ENCODE results near the gene MICOS13.

Gene MICOS13

GRCh38 chr19:5642204-5642603 is 38.1 kb downstream of the MICOS13 start:
- Mint-ChIP-seq H3K4me3 (no peak overlapping the region), H3K9me3 (ENCODE audit: low read depth) (no peaks in the 10 kb centered on the region), H3K27ac (peak overlapping the region; percentile 64), H3K4me1 (ENCODE audit: low read depth) (peaks cover 46% of the 10 kb centered on the region), H3K36me3 (peaks cover 6% of the 10 kb centered on the region), H3K27me3 (no peaks in the 10 kb centered on the region)

GRCh38 chr19:5641171-5641570 is 39.1 kb downstream of the MICOS13 start:
- no peaks in the 10 kb centered on the region for H3K9me3 Mint-ChIP-seq (ENCODE audit: low read depth)
- peaks cover 40% of the 10 kb centered on the region for H3K4me1 Mint-ChIP-seq (ENCODE audit: low read depth)
- no peak overlapping the region for H3K4me3 Mint-ChIP-seq
- H3K27ac Mint-ChIP-seq = peak overlapping the region; percentile 35
- no peaks in the 10 kb centered on the region for H3K27me3 Mint-ChIP-seq
- H3K36me3 Mint-ChIP-seq = no peaks in the 10 kb centered on the region

DNA sequence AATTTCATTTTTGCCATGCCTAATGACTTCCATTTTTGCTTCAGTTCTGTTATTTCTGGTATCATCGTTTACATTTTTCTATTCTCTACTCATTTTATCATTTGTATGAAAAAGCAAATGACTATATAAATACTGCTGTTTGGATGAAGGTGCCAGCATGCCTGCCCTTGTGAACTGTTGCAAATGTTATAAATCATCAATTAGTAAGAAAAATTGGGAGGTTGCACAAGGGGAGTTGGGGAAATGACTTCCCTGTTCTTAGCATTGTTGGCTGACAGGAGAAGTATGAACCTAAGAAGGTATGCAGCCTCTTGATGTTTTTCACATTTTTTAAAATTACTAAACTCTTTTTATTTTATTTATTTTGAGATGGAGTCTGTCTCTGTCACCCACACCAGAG is 42.3 kb downstream of the MICOS13 start:
- Mint-ChIP-seq H3K36me3 (no peaks in the 10 kb centered on the region), H3K27me3 (no peaks in the 10 kb centered on the region), H3K4me3 (no peak overlapping the region), H3K9me3 (ENCODE audit: low read depth) (no peaks in the 10 kb centered on the region), H3K27ac (no peak overlapping the region), H3K4me1 (ENCODE audit: low read depth) (peaks cover 44% of the 10 kb centered on the region)

GRCh38 chr19:5635427-5635826 is 44.9 kb downstream of the MICOS13 start:
- Mint-ChIP-seq H3K4me3 (no peak overlapping the region), H3K4me1 (ENCODE audit: low read depth) (peaks cover 55% of the 10 kb centered on the region), H3K27me3 (no peaks in the 10 kb centered on the region), H3K36me3 (peaks cover 2% of the 10 kb centered on the region), H3K27ac (peak overlapping the region; percentile 54), H3K9me3 (ENCODE audit: low read depth) (no peaks in the 10 kb centered on the region)

DNA sequence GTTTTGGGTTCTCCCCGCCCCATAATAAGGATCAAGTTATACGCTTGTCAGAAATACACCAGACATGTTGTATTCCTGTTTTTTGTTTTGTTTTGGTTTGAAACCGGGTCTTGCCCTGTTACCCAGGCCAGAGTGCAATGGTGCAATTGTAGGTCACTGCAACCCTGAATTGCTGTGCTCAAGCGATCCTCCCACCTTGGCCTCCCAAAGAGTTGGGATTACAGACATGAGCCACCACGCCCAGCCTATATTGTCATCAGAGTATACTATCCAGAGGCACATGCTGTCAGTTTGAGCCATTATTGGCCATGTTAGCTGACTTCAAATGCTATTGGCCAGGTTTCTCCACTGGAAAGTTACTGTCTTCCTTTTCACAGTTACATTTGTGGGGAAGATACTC is 47.7 kb downstream of the MICOS13 start:
- Mint-ChIP-seq H3K4me3 (peak overlapping the region; percentile 30), H3K4me1 (ENCODE audit: low read depth) (peaks cover 73% of the 10 kb centered on the region), H3K9me3 (ENCODE audit: low read depth) (no peaks in the 10 kb centered on the region), H3K27me3 (no peaks in the 10 kb centered on the region), H3K36me3 (peaks cover 6% of the 10 kb centered on the region), H3K27ac (peak overlapping the region; percentile 7)

DNA sequence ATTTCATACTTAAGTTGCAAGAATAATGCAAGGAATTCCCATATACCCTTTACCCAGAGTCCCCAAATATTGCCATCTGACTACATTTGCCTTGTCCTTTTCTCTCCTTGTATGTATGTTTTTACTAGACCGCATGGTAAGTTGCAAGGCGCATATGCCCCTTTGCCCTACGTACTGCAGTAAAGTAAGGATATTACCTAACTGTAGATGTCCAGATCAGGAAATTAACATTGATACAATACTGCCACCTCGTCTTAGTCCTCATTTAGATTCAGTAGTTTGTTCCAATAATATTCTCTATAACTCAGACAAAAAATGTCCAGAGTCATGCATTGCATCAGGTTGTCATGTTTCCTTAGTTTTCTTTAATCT is 48.1 kb downstream of the MICOS13 start:
- Mint-ChIP-seq H3K27me3 (no peaks in the 10 kb centered on the region), H3K27ac (peak overlapping the region; percentile 41), H3K4me1 (ENCODE audit: low read depth) (peaks cover 74% of the 10 kb centered on the region), H3K4me3 (peak overlapping the region; percentile 30), H3K36me3 (peaks cover 8% of the 10 kb centered on the region), H3K9me3 (ENCODE audit: low read depth) (no peaks in the 10 kb centered on the region)

DNA sequence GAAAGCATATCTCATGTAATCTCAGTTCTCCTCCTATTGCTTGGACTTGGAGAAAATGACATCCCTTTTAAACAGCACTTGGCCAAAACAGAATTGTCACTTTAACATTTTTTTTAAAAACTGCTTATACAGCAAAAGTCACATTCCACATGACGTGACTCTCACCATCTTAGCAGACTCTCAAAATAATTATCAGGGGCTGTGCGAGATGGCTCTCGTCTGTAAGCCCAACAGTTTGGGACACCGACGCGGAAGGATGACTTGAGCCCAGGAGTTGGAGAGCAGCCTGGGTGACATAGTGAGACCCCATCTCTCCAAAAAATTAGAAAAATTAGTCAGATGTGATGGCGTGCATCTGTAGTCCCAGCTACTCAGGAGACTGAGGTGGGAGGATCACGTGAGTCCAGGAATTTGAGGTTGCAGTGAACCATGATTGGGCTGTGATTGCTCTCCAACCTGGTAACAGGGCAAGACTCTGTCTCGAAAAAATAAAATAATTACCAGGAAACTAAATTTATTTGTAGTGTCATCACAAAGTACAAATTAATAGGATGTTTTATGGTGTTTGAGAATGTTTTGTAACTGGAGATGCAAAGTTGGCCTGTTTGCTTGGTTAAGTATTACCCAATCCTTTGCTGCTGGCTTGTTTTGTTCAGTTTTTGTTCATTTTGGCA is 48.6 kb downstream of the MICOS13 start:
- H3K4me1 Mint-ChIP-seq (ENCODE audit: low read depth) = peaks cover 75% of the 10 kb centered on the region
- peaks cover 8% of the 10 kb centered on the region for H3K36me3 Mint-ChIP-seq
- H3K4me3 Mint-ChIP-seq = peak overlapping the region; percentile 30
- no peaks in the 10 kb centered on the region for H3K9me3 Mint-ChIP-seq (ENCODE audit: low read depth)
- no peaks in the 10 kb centered on the region for H3K27me3 Mint-ChIP-seq
- peak overlapping the region; percentile 64 for H3K27ac Mint-ChIP-seq

- Mint-ChIP-seq H3K4me1 (ENCODE audit: low read depth) (peaks cover 79% of the 10 kb centered on the region), H3K36me3 (peaks cover 18% of the 10 kb centered on the region), H3K27me3 (no peaks in the 10 kb centered on the region), H3K9me3 (ENCODE audit: low read depth) (no peaks in the 10 kb centered on the region), H3K4me3 (peak overlapping the region; percentile 76), H3K27ac (peak overlapping the region; percentile 73)
Observed at GRCh38 chr19:5628919-5629481, 51.3 kb downstream of the MICOS13 start.

- Mint-ChIP-seq H3K27ac (peak overlapping the region; percentile 73), H3K9me3 (ENCODE audit: low read depth) (no peaks in the 10 kb centered on the region), H3K4me1 (ENCODE audit: low read depth) (peaks cover 76% of the 10 kb centered on the region), H3K4me3 (peak overlapping the region; percentile 76), H3K27me3 (no peaks in the 10 kb centered on the region), H3K36me3 (peaks cover 18% of the 10 kb centered on the region)
Observed at GRCh38 chr19:5628461-5628860, 51.9 kb downstream of the MICOS13 start.

Data from activated naive CD8-positive, alpha-beta T cell (primary cell).